Measurements from ENCODE around the gene SLC12A6.

SLC12A6 gene

GRCh38 chr15:34327906-34328305, 9.7 kb downstream of the SLC12A6 start:
- DNase-seq, result no peak

DNA sequence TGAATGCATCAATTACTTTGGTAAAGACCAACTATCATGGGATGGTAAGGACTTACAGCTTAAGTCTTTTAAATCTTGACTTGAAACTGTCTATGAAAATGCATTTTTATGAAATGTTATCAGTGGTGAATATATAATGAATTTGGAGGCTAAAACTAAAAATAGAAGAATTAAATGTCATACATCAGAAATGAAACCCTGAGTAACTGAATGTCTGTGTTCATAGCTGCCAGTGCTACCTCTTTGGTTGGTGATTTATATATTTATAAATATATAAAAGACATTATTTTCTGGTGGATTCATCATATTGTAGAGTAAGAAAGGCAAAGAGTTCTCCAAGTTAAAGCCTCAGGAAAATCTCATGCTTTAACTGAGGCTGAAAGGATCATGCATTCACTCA, 12.2 kb downstream of the SLC12A6 start:
- DNase-seq, result no peak

DNA sequence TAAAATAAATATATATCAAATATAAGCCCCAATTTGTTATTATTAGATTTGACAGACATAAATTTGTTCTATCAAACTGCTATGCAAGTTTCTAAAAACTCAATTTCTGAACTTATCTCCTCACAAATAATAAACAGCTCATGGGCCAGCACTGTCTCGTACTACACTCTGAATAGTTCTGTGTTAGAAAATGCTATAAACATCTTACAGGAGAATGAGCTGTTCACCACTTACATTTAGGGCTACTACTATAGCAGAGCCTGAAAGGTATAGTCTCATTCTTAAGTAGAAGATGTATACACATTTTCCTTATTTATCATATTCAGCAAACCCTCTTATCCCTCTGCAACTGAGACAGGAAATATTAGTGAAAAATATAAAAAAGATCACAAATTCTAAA, 12.6 kb downstream of the SLC12A6 start:
- no peak for DNase-seq

DNA sequence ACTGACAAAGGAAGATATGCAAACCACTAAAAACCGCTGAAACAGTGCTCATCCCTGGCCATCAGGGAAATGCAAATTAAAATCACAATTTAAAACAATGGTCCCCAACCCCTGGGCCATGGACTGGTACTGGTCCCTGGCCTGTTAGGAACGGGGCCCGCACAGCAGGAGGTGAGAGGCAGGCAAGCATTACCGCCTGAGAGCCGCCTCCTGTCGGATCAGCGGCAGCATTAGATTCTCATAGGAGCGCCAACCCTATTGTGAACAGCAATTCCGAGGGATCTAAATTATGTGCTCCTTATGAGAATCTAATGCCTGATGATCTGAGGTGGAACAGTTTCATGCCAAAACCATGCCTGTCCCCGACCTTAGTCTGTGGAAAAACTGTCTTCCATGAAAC, 14.4 kb downstream of the SLC12A6 start:
- DNase-seq, result no peak

DNA sequence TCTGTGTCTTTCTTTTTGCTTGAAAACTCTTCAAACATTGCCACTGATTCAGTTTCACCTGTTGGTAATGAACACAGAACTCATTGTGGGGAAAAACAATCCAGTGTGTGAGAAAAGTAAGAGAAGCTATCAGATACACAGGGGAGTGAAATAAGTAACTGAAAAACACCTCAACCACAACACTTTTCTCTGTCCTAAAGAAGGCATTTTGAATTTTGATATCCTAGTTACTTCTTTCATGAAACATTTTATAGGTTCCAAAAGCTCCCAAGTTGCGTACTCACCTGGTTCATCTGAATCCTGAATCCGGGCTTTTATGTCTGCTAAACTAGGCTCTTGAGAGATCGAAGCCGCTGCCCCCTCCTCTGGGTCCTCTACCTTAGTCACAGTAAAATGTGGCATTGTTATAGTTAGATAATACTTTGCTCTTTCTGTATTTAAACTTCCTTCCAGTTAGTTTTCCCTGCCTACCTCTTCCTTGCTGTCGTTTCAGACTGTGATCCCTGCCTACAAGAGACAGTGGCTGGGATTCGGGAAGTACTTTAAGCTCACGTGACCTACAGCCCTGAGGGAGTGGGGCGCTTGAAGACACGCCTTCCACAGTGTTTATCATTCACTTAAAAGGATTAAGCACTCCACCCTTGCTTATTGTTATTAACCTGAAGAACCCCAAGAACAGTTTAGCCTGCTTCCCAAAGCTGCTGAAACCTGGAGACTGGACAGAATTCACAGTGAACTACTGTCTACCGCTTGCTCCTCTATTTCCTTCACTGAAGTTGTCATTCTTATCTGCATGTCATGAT, 19.1 kb downstream of the SLC12A6 start:
- DNase-seq, result no peak

DNA sequence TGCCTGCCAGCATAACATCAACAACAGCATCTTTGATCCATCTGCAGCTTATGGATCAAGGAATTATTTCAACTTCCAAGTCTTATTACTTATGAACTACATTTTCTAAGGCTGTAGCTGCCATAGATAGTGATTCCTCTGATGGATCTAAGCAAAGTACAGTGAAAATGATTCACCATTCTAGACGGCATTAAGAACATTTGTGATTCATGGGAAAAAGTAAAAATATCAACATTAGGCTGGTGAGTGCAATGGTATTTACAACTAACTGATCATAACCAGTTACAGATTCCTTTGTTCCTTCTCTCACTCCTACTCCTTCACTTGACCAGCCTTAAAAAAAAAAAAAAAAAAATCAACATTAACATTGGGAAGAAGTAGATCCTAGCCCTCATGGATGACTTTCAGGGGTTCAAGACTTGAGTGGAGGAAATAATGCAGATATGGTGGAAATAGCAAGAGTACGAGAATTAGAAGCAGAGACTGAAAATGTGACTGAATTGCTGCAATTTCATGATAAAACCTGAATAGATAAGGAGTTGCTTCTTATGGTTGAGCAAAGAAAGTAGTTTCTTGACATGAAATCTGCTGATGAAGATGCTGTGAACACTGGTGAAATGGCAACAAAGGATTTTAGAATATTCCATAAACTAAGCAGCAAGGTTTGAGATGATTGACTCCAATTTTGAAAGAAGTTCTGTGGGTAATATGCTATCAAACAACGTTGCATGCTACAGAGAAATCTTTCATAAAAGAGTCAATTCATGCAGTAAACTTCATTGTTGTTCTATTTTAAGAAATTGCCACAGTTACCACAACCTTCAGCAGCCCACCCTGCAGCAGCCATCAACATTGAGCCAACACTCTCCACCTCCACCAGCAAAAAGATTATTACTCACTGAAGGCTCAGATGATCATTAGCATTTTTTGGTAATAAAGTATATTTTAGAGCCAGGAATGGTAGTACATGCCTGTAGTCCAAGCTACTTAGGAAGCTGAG, 22.8 kb downstream of the SLC12A6 start:
- no peak for DNase-seq

DNA sequence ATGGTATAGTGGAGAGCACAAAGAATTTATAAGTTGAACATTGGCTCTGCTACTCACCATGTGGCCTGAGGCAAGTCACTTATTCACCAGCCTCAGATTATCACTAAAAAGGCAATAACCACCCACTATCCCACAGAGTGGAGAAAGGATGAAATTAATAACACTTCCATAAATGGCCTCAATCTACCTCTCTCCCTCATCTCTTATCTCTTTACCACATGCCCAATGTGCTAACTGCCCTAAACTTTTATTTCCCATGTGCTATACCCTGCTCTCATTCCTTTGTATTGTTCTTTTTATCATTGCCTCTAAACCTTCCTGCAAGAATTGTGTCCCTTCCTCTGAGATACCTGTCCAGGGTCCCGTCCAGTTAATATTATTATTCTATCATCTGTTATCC, 26.0 kb downstream of the SLC12A6 start:
- DNase-seq, result no peak

- DNase-seq, result no peak
Measured at GRCh38 chr15:34304613-34305012, 33.0 kb downstream of the SLC12A6 start.

DNA sequence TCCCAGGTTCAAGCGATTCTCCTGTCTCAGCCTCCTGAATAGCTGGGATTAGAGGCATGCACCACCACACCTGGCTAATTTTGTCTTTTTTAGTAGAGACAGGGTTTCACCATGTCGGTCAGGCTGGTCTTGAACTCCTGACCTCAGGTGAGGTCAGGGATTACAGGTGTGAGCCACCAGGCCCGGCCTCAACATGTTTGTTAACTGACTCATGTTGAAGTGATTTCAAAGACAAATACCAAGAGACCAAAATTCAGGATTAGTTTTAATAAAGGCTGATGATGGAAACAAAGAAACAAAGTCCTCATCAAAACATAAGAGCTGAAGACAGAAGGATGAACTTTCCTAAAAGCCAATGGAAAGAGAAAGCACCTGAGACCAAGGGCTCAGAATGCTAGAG, 36.5 kb downstream of the SLC12A6 start:
- no peak for DNase-seq

GRCh38 chr15:34297059-34297458, 40.5 kb downstream of the SLC12A6 start:
- no peak for DNase-seq

- DNase-seq, result no peak
Measured at GRCh38 chr15:34292621-34293020, 45.0 kb downstream of the SLC12A6 start.

DNA sequence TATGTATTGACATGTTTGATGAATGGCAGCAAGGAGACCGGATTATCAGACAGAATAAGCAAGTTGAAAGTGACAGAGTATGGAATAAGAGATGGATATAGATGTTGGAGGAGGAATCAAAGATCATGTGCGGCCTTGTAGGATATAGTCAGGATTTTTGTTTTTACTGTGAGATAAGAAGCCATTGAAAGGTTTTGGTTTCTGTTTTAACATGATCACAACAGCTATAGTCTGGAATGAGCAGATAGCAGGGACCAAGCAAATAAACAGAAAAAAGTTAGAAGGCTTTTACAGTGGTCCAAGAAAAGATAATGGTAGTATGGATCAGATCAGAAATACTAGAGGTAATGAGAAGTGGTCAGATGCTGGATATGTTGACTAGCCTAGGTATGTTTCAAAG, 52.6 kb downstream of the SLC12A6 start:
- no peak for DNase-seq

- no peak for DNase-seq
Measured at GRCh38 chr15:34282384-34282783, 55.2 kb downstream of the SLC12A6 start.

- DNase-seq, result no peak
Measured at GRCh38 chr15:34280193-34280592, 57.4 kb downstream of the SLC12A6 start.

DNA sequence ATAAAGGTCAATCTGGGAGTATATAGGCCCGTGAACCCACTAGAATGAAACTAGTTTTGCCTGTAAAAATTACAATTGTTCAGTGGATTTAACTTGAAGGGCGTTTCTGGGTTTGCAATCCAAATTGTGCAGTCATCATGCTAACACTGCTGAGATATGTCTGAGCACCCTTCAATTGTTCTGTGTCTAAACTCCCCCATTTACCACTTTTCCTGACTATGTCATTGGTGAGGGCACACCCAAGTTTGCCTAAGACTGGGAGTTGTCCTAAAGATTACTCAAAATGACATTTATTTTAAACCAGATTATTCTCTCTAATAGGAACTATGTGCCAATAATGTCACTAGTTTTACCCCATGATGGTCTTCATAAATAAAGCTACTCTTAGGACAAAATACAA, 58.2 kb downstream of the SLC12A6 start:
- no peak for DNase-seq

- no peak for DNase-seq
Measured at GRCh38 chr15:34275721-34276120, 61.9 kb downstream of the SLC12A6 start.

- no peak for DNase-seq
Measured at GRCh38 chr15:34275154-34275553, 62.4 kb downstream of the SLC12A6 start.

GRCh38 chr15:34271493-34271892, 66.1 kb downstream of the SLC12A6 start:
- no peak for DNase-seq

GRCh38 chr15:34266751-34267150, 70.8 kb downstream of the SLC12A6 start:
- no peak for DNase-seq

- no peak for DNase-seq
Measured at GRCh38 chr15:34264076-34264475, 73.5 kb downstream of the SLC12A6 start.

GRCh38 chr15:34262362-34262761, 75.2 kb downstream of the SLC12A6 start:
- DNase-seq, result no peak

GRCh38 chr15:34259566-34259965, 78.0 kb downstream of the SLC12A6 start:
- no peak for DNase-seq

- no peak for DNase-seq
Measured at GRCh38 chr15:34258151-34258550, 79.4 kb downstream of the SLC12A6 start.

DNA sequence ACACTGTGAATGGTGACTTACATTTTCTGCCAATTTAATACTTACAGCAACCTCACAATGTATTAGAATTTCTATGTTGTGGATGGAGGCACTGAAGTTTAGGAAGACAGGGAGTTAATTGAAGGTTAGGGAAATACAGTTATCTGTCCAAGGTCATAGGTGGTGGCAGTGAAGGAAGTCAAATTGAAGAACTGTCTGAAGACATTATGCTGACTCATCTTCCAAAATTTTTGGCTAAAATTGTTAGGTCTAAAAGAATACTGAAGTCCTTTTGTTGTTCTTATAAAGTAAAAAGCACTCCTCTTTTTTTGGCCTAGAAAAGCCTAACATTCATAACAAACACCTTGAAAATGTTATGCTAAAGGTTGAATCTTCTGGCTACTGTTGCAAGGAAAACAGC, 85.0 kb downstream of the SLC12A6 start:
- no peak for DNase-seq

Data from stimulated activated naive CD4-positive, alpha-beta T cell treated with Interleukin-2 at 50 U/mL for 16 hours (primary cell).